ENCODE data around the gene NFIL3. TPM values are rescaled to one million over a fixed set of nuclear protein-coding genes. Genes with fewer than 3 reads are reported as not detected.

Gene NFIL3
- total RNA-seq, 8 experiments from 2014 or later, result 15.3 to 51.3 (median 32.4) TPM

- WGBS, 10 experiments, result 60 to 100% (median 86%) methylated on average over 1 to 6 of the region's 8 CpGs; no CpG with 5 or more reads in 3 of the 10 experiments
- in situ Hi-C loops (cut with MboI; ENCODE audit: low pct_unique_long_range_greater_than_20kb in 2 of 9, low sequenced_read_pairs in 9 of 9, unreplicated experiment in 9 of 9), result loop anchor here in 2 of 9 experiments (25.0 kb wide), 1 partner anchor 517 kb away; no protein-coding TSS in a partner anchor
- ATAC-seq (replicated peaks in 6 of 8), result no peak
- Histone ChIP-seq H3K4me1 (replicated peaks in 1 of 2) (no peaks in the 10 kb centered on the region), H3K4me3 (no peak overlapping the region), H3K27ac (no peak overlapping the region)
Observed at GRCh38 chr9:91429501-91429900, 5.9 kb upstream of the NFIL3 start.

DNA sequence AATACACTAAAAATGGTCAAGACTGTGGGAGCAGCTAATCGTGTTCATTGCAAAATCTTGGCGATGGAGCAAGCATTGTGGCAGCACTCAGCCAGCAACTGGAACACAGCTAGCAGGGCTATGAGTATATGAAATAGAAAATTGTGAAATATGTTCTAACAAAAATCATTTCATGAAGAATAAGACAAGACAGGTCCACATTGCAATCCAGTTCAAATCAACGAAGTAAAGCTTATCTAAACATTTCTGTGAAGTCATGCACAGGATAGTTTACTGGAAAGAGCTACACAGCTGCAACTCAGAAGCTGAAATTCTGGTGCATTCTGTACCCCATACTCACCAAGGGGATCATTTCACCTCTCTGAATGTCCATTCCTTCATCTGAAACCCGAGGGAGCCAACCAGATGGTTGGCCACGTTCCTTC is 5.3 kb upstream of the NFIL3 start:
- Histone ChIP-seq H3K4me1 (replicated peaks in 1 of 2) (no peaks in the 10 kb centered on the region), H3K4me3 (no peak overlapping the region), H3K27ac (no peak overlapping the region)
- WGBS, 10 experiments, result 4 to 100% (median 65%) methylated on average over 1 to 5 of the region's 5 CpGs
- no peak for ATAC-seq (replicated peaks in 6 of 8)
- in situ Hi-C loops (cut with MboI; ENCODE audit: low pct_unique_long_range_greater_than_20kb in 2 of 9, low sequenced_read_pairs in 9 of 9, unreplicated experiment in 9 of 9), result loop anchor here in 2 of 9 experiments (25.0 kb wide), 1 partner anchor 517 kb away; no protein-coding TSS in a partner anchor

GRCh38 chr9:91428436-91428835 is 4.8 kb upstream of the NFIL3 start:
- ATAC-seq (replicated peaks in 6 of 8), result no peak
- 0 to 92% (median 73%) methylated on average over 1 to 2 of the region's 2 CpGs; no CpG with 5 or more reads in 2 of the 10 experiments for WGBS, 10 experiments
- no peaks in the 10 kb centered on the region for H3K4me1 ChIP-seq (replicated peaks in 1 of 2)
- no peak overlapping the region for H3K4me3 ChIP-seq
- no peak overlapping the region for H3K27ac ChIP-seq
- in situ Hi-C loops (cut with MboI; ENCODE audit: low pct_unique_long_range_greater_than_20kb in 2 of 9, low sequenced_read_pairs in 9 of 9, unreplicated experiment in 9 of 9), result loop anchor here in 2 of 9 experiments (25.0 kb wide), 1 partner anchor 516 kb away; no protein-coding TSS in a partner anchor

GRCh38 chr9:91427873-91428272 is 4.2 kb upstream of the NFIL3 start:
- in situ Hi-C loops (cut with MboI; ENCODE audit: low pct_unique_long_range_greater_than_20kb in 2 of 9, low sequenced_read_pairs in 9 of 9, unreplicated experiment in 9 of 9), result loop anchor here in 2 of 9 experiments (25.0 kb wide), 1 partner anchor 516 kb away; no protein-coding TSS in a partner anchor
- Histone ChIP-seq H3K4me1 (replicated peaks in 1 of 2) (no peaks in the 10 kb centered on the region), H3K27ac (no peak overlapping the region), H3K4me3 (no peak overlapping the region)
- 46 to 100% (median 91%) methylated on average over 1 to 2 of the region's 2 CpGs for WGBS, 10 experiments
- no peak for ATAC-seq (replicated peaks in 6 of 8)

- no peak overlapping the region for H3K4me3 ChIP-seq
- ATAC-seq (replicated peaks in 6 of 8), result no peak
- H3K27ac ChIP-seq, result no peak overlapping the region
- in situ Hi-C loops (cut with MboI; ENCODE audit: low pct_unique_long_range_greater_than_20kb in 2 of 9, low sequenced_read_pairs in 9 of 9, unreplicated experiment in 9 of 9), result loop anchor here in 2 of 9 experiments (25.0 kb wide), 1 partner anchor 514 kb away; no protein-coding TSS in a partner anchor
- WGBS, 10 experiments, result 0 to 60% (median 17%) methylated on average over 1 to 3 of the region's 3 CpGs; no CpG with 5 or more reads in 3 of the 10 experiments
- no peaks in the 10 kb centered on the region for H3K4me1 ChIP-seq (replicated peaks in 1 of 2)
Observed at GRCh38 chr9:91426123-91426745, 2.6 kb upstream of the NFIL3 start.

- in situ Hi-C loops (cut with MboI; ENCODE audit: low pct_unique_long_range_greater_than_20kb in 2 of 9, low sequenced_read_pairs in 9 of 9, unreplicated experiment in 9 of 9), result loop anchor here in 2 of 9 experiments (25.0 kb wide), 1 partner anchor 513 kb away; no protein-coding TSS in a partner anchor
- ATAC-seq (replicated peaks in 6 of 8), result no peak
- Histone ChIP-seq H3K4me1 (replicated peaks in 1 of 2) (peaks cover 2 to 3% of the 10 kb centered on the region in 2 donors), H3K27ac (no peak overlapping the region), H3K4me3 (peak overlapping the region in 4 of 5 donors; percentile 59 to 92 (median 78))
- WGBS, 10 experiments, result 0 to 100% (median 85%) methylated on average over 2 to 9 of the region's 9 CpGs; no CpG with 5 or more reads in 2 of the 10 experiments
Observed at GRCh38 chr9:91425271-91425670, 1.6 kb upstream of the NFIL3 start.

- WGBS, 10 experiments, result 0 to 20% (median 5%) methylated on average over 1 to 33 of the region's 67 CpGs; no CpG with 5 or more reads in 1 of the 10 experiments
- ATAC-seq (replicated peaks in 6 of 8), result peak; percentile 12 to 44 (median 25)
- Histone ChIP-seq H3K4me1 (replicated peaks in 1 of 2) (peaks cover 4 to 10% of the 10 kb centered on the region in 2 donors), H3K27ac (peak overlapping the region; percentile 81 to 85), H3K4me3 (peak overlapping the region; percentile 59 to 92 (median 89))
- in situ Hi-C loops (cut with MboI; ENCODE audit: low pct_unique_long_range_greater_than_20kb in 2 of 9, low sequenced_read_pairs in 9 of 9, unreplicated experiment in 9 of 9), result loop anchor here in 3 of 9 experiments (25.0 kb wide), 4 partner anchors 112 to 512 kb away; no protein-coding TSS in a partner anchor
Observed at GRCh38 chr9:91424403-91425176, 958 bp upstream of the NFIL3 start.

- ATAC-seq (replicated peaks in 6 of 8), result peak; percentile 2 to 34 (median 24)
- Histone ChIP-seq H3K27ac (peak overlapping the region; percentile 92 to 97), H3K4me1 (replicated peaks in 1 of 2) (peaks cover 12 to 25% of the 10 kb centered on the region in 2 donors), H3K4me3 (peak overlapping the region; percentile 59 to 92 (median 89))
- in situ Hi-C loops (cut with MboI; ENCODE audit: low pct_unique_long_range_greater_than_20kb in 2 of 9, low sequenced_read_pairs in 9 of 9, unreplicated experiment in 9 of 9), result loop anchor here in 1 of 9 experiments (25.0 kb wide), 3 partner anchors 111 to 361 kb away; no protein-coding TSS in a partner anchor
- 0 to 2% (median 0%) methylated on average over 2 to 18 of the region's 76 CpGs for WGBS, 10 experiments
Observed at GRCh38 chr9:91422758-91423711, 597 bp downstream of the NFIL3 start.

GRCh38 chr9:91421971-91422757 is 1.5 kb downstream of the NFIL3 start:
- H3K4me3 ChIP-seq, result peak overlapping the region; percentile 59 to 92 (median 89)
- WGBS, 10 experiments, result 0 to 8% (median 1%) methylated on average over 4 to 16 of the region's 16 CpGs
- H3K27ac ChIP-seq, result peak overlapping the region; percentile 92 to 97
- peak in 1 of 8 experiments; percentile 1 for ATAC-seq (replicated peaks in 6 of 8)
- peaks cover 20 to 34% of the 10 kb centered on the region in 2 donors for H3K4me1 ChIP-seq (replicated peaks in 1 of 2)
- in situ Hi-C loops (cut with MboI; ENCODE audit: low pct_unique_long_range_greater_than_20kb in 2 of 9, low sequenced_read_pairs in 9 of 9, unreplicated experiment in 9 of 9), result loop anchor here in 1 of 9 experiments (25.0 kb wide), 3 partner anchors 110 to 360 kb away; no protein-coding TSS in a partner anchor

DNA sequence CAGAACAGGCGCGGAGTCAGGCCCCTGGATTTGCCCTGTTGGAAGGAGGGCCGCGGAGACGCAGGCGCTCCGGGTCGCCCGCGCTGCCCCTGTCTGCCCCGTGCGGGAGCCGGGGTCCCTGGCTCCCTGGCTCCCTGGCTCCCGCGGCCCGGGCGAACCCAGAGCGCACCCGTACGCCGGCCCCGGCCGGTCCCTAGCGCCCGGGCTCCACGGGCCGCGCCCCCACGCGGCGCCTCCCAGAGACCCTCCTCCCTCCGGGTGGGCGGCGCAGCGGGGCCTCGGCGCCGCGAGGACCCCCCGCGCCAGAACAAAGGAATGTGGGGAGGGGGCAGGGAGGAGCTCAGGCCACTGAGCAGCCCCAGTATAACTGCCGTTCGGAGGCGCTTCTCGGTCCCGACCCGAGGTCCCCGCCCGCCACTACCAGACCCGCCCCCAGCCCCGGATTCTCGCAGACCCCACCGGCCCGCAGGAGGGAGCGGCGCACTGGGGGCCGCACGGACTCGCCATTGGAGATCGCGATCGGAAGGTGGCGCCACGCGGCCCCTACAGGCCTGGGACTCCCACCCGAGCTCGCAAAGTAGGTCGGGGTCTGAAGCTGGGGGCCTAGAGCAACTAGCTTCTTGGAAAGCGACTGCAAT is 2.4 kb downstream of the NFIL3 start:
- peak overlapping the region; percentile 59 to 92 (median 89) for H3K4me3 ChIP-seq
- in situ Hi-C loops (cut with MboI; ENCODE audit: low pct_unique_long_range_greater_than_20kb in 2 of 9, low sequenced_read_pairs in 9 of 9, unreplicated experiment in 9 of 9), result loop anchor here in 1 of 9 experiments (25.0 kb wide), 3 partner anchors 109 to 359 kb away; no protein-coding TSS in a partner anchor
- 0 to 7% (median 0%) methylated on average over 2 to 6 of the region's 69 CpGs; no CpG with 5 or more reads in 7 of the 10 experiments for WGBS, 10 experiments
- peak overlapping the region; percentile 75 to 97 for H3K27ac ChIP-seq
- H3K4me1 ChIP-seq (replicated peaks in 1 of 2), result peaks cover 26 to 36% of the 10 kb centered on the region in 2 donors
- ATAC-seq (replicated peaks in 6 of 8), result peak in 7 of 8 experiments; percentile 0 to 50 (median 46)

All from motor neuron (in vitro differentiated cells).